ENCODE measurements around the gene ANKRD13D.

Gene ANKRD13D

GRCh38 chr11:67274768-67275605 is 14.1 kb upstream of the ANKRD13D start:
- no peak for DNase-seq

- DNase-seq = no peak
These were observed 13.3 kb upstream of the ANKRD13D start for GRCh38 chr11:67275606-67276409.

GRCh38 chr11:67276781-67277230 is 12.3 kb upstream of the ANKRD13D start:
- DNase-seq = no peak

GRCh38 chr11:67277231-67277961 is 11.7 kb upstream of the ANKRD13D start:
- peak; percentile 91 to 95 for DNase-seq

GRCh38 chr11:67278135-67278938 is 10.8 kb upstream of the ANKRD13D start:
- DNase-seq = no peak

- DNase-seq = no peak
These were observed 10.0 kb upstream of the ANKRD13D start for GRCh38 chr11:67278939-67279588.

GRCh38 chr11:67279589-67280340 is 9.3 kb upstream of the ANKRD13D start:
- no peak for DNase-seq

- DNase-seq = no peak
These were observed 8.7 kb upstream of the ANKRD13D start for GRCh38 chr11:67280341-67280787.

- DNase-seq = no peak
These were observed 8.1 kb upstream of the ANKRD13D start for GRCh38 chr11:67280788-67281551.

- no peak for DNase-seq
These were observed 7.5 kb upstream of the ANKRD13D start for GRCh38 chr11:67281552-67282150.

- no peak for DNase-seq
These were observed 6.8 kb upstream of the ANKRD13D start for GRCh38 chr11:67282155-67282875.

GRCh38 chr11:67282876-67283371 is 6.2 kb upstream of the ANKRD13D start:
- DNase-seq = no peak

- peak; percentile 89 to 95 for DNase-seq
These were observed 5.6 kb upstream of the ANKRD13D start for GRCh38 chr11:67283481-67283963.

- no peak for DNase-seq
These were observed 4.1 kb upstream of the ANKRD13D start for GRCh38 chr11:67284811-67285540.

- DNase-seq = no peak
These were observed 3.3 kb upstream of the ANKRD13D start for GRCh38 chr11:67285541-67286498.

GRCh38 chr11:67286621-67287333 is 2.3 kb upstream of the ANKRD13D start:
- DNase-seq = peak; percentile 76 to 83

Measured in inflammatory macrophage treated with lipopolysaccharide for 1 hour (primary cell).